Measurements from ENCODE around the gene GOLGA1. TPM values are rescaled to one million over a fixed set of nuclear protein-coding genes. Genes with fewer than 3 reads are reported as not detected.

Gene GOLGA1
- polyA plus RNA-seq, 1 of the 3 experiments (the other 2 are of a cell fraction), result 10.0 TPM

DNA sequence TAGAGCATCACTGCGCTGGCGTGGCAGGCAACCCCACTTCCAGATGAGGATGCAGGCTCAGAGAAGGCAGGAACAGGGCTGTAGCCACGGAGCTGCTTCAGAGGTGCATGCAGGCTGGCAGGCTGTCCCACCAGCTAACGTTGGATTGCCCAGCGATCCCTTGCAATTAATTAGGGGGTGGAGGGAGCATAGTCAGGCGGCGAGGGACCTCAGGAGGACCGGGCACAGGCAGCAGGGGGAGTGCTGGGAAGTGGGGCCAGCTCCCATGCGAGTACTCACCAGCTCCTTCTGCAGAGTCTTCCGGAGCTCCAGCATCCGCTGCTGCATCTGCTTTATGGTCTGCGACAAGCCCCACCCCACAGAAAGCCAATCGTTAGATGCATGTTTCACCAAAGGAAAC is 58.7 kb downstream of the GOLGA1 start:
- CTCF ChIA-PET, result no interaction called here
- no peaks in the 10 kb centered on the region for H3K79me2 ChIP-seq (ENCODE audit: insufficient read depth)
- 0 out of 2 replicates have a peak, but pooled peaks cover 6% of the 10 kb centered on the region for H4K20me1 ChIP-seq (ENCODE audit: insufficient read depth)
- no peak overlapping the region for H3K4me2 ChIP-seq
- H2AFZ ChIP-seq (ENCODE audit: low read depth), result no peak overlapping the region
- no peaks in the 10 kb centered on the region for H3K9me3 ChIP-seq
- no peak for DNase-seq
- H3K9ac ChIP-seq, result no peak overlapping the region
- POLR2A ChIA-PET, result no interaction called here
- H3K4me1 ChIP-seq (ENCODE audit: control insufficient read depth in 1 of 2, insufficient read depth in 2 of 2, low read depth in 1 of 2, low read length in 1 of 2), result no peaks in the 10 kb centered on the region
- no peak overlapping the region for H3K4me3 ChIP-seq (ENCODE audit: low read depth in 2 of 2, low read length in 1 of 2)
- peaks cover 25 to 69% of the 10 kb centered on the region in 2 experiments for H3K36me3 ChIP-seq (replicated peaks in 1 of 2; ENCODE audit: control insufficient read depth in 1 of 2, insufficient read depth in 2 of 2, low read length in 1 of 2)
- H3F3A ChIP-seq (replicated peaks; ENCODE audit: insufficient read depth), result peaks cover 21% of the 10 kb centered on the region
- H3K9me2 ChIP-seq, result no peaks in the 10 kb centered on the region
- 85% methylated on average over 5 of the region's 13 CpGs for WGBS (ENCODE audit: low lambda C conversion rate)
- H3K27ac ChIP-seq (ENCODE audit: low read depth in 2 of 2, low read length in 1 of 2), result no peak overlapping the region
- no peaks in the 10 kb centered on the region for H3K27me3 ChIP-seq (ENCODE audit: insufficient read depth)
- TF ChIP-seq ZBTB33 (IDR thresholded peaks at IDR 0.05; ENCODE audit: borderline replicate concordance, low read depth) (no peak), RCOR1 (IDR thresholded peaks at IDR 0.05; ENCODE audit: low read length) (no peak), TEAD4 (IDR thresholded peaks at IDR 0.05; ENCODE audit: borderline replicate concordance, insufficient read depth) (no peak), FOSL2 (IDR thresholded peaks at IDR 0.05; ENCODE audit: borderline replicate concordance, low read depth) (no peak), MEF2A (IDR thresholded peaks at IDR 0.05; ENCODE audit: borderline replicate concordance, low read depth) (no peak), JUND (IDR thresholded peaks at IDR 0.05) (no peak), MXI1 (IDR thresholded peaks at IDR 0.05; ENCODE audit: low read depth, low read length) (no peak), IRF3 (IDR thresholded peaks at IDR 0.05; ENCODE audit: low read depth, low read length) (no peak), RXRA (IDR thresholded peaks at IDR 0.05; ENCODE audit: borderline replicate concordance, low read depth) (no peak), ELF1 (IDR thresholded peaks at IDR 0.05) (no peak), RFX5 (IDR thresholded peaks at IDR 0.05; ENCODE audit: low read length) (no peak), TAF1 (IDR thresholded peaks at IDR 0.05; ENCODE audit: borderline replicate concordance, low read depth, low read length) (no peak), NFIC (IDR thresholded peaks at IDR 0.05; ENCODE audit: borderline replicate concordance) (no peak), EP300 (IDR thresholded peaks at IDR 0.05; ENCODE audit: borderline replicate concordance in 1 of 2, low read depth in 1 of 2, low read length in 1 of 2) (no peak)
- TF ChIP-seq, protein P1, sequence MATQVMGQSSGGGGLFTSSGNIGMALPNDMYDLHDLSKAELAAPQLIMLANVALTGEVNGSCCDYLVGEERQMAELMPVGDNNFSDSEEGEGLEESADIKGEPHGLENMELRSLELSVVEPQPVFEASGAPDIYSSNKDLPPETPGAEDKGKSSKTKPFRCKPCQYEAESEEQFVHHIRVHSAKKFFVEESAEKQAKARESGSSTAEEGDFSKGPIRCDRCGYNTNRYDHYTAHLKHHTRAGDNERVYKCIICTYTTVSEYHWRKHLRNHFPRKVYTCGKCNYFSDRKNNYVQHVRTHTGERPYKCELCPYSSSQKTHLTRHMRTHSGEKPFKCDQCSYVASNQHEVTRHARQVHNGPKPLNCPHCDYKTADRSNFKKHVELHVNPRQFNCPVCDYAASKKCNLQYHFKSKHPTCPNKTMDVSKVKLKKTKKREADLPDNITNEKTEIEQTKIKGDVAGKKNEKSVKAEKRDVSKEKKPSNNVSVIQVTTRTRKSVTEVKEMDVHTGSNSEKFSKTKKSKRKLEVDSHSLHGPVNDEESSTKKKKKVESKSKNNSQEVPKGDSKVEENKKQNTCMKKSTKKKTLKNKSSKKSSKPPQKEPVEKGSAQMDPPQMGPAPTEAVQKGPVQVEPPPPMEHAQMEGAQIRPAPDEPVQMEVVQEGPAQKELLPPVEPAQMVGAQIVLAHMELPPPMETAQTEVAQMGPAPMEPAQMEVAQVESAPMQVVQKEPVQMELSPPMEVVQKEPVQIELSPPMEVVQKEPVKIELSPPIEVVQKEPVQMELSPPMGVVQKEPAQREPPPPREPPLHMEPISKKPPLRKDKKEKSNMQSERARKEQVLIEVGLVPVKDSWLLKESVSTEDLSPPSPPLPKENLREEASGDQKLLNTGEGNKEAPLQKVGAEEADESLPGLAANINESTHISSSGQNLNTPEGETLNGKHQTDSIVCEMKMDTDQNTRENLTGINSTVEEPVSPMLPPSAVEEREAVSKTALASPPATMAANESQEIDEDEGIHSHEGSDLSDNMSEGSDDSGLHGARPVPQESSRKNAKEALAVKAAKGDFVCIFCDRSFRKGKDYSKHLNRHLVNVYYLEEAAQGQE (IDR thresholded peaks at IDR 0.05; ENCODE audit: low read depth, low read length), result no peak
- TF ChIP-seq, protein P2, sequence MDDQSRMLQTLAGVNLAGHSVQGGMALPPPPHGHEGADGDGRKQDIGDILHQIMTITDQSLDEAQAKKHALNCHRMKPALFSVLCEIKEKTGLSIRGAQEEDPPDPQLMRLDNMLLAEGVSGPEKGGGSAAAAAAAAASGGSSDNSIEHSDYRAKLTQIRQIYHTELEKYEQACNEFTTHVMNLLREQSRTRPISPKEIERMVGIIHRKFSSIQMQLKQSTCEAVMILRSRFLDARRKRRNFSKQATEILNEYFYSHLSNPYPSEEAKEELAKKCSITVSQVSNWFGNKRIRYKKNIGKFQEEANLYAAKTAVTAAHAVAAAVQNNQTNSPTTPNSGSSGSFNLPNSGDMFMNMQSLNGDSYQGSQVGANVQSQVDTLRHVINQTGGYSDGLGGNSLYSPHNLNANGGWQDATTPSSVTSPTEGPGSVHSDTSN (IDR thresholded peaks at IDR 0.05), result no peak
